Activated CD4-positive, CD25-positive, alpha-beta regulatory T cell treated with anti-CD3 and anti-CD28 coated beads, Interleukin-2, amount 50 U/mL, for 24 hours (primary cell): ENCODE measurements around the gene PDE9A.
A peak's percentile ranks its signal among the peaks of the same experiment; 100 is the strongest.
"Not testable (repeated sequence)": the region's sequence is repeated elsewhere in the genome, so short reads cannot be mapped to it uniquely, and the experiment has no call there.

ENCODE experiments used
- ATAC-seq, 2 donors: fragments of 150-1000 bp; cut with Tn5 transposase; one replicate each; pipeline ENCODE4 v1.10.0; 2021; ENCODE audit warnings: mild to moderate bottlenecking in 1 of 2, moderate library complexity in 1 of 2

Gene PDE9A

GRCh38 chr21:42807938-42808613, 154.7 kb downstream of the PDE9A start:
- no peak for ATAC-seq

- ATAC-seq, result no peak
These were observed 155.8 kb downstream of the PDE9A start for GRCh38 chr21:42809171-42809570.

GRCh38 chr21:42809577-42810475, 156.4 kb downstream of the PDE9A start:
- ATAC-seq, result no peak

- no peak for ATAC-seq
These were observed 158.5 kb downstream of the PDE9A start for GRCh38 chr21:42811960-42812359.

GRCh38 chr21:42812528-42813241, 159.3 kb downstream of the PDE9A start:
- not testable (repeated sequence) for ATAC-seq

- no peak for ATAC-seq
These were observed 161.8 kb downstream of the PDE9A start for GRCh38 chr21:42815217-42815616.

GRCh38 chr21:42818328-42818749, 164.9 kb downstream of the PDE9A start:
- peak; percentile 51 to 88 for ATAC-seq

- ATAC-seq, result no peak
These were observed 166.6 kb downstream of the PDE9A start for GRCh38 chr21:42819861-42820615.

- no peak for ATAC-seq
These were observed 167.4 kb downstream of the PDE9A start for GRCh38 chr21:42820616-42821465.
